Thymus (tissue), 11 donors: ENCODE data around the gene CLCA2. TPM values are rescaled to one million over a fixed set of nuclear protein-coding genes. Genes with fewer than 3 reads are reported as not detected.

Experiments
- DNase-seq, 9 donors: peaks; one replicate each; pipeline ENCODE4 v3.0.0-alpha.2; 2013; ENCODE audit warnings: low spot score in 9 of 9, low read depth in 6 of 9, missing footprints in 1 of 9
- H3K27ac ChIP-seq, 2 donors: one replicate each; pipeline ENCODE4 v1.5.1; 2013; ENCODE audit warnings: control low read depth in 1 of 2, low read depth in 1 of 2, low read length in 1 of 2, mild to moderate bottlenecking in 1 of 2, moderate library complexity in 1 of 2
- H3K27me3 ChIP-seq, 2 donors: one replicate each; pipeline ENCODE4 v1.5.1; 2013; ENCODE audit warnings: low read length in 1 of 2; ENCODE audit not compliant: control insufficient read depth in 2 of 2, insufficient read depth in 1 of 2
- H3K36me3 ChIP-seq, 2 donors: one replicate each; pipeline ENCODE4 v1.5.1; 2013; ENCODE audit warnings: low read length in 1 of 2, mild to moderate bottlenecking in 1 of 2, moderate library complexity in 1 of 2; ENCODE audit not compliant: control insufficient read depth in 2 of 2, insufficient read depth in 2 of 2
- H3K4me1 ChIP-seq, 2 donors: one replicate each; pipeline ENCODE4 v1.5.1; 2013; ENCODE audit warnings: low read length in 2 of 2; ENCODE audit not compliant: control insufficient read depth in 2 of 2, insufficient read depth in 2 of 2
- H3K4me3 ChIP-seq, 2 donors: one replicate each; pipeline ENCODE4 v1.5.1; 2013; ENCODE audit warnings: low read length in 2 of 2, control low read depth in 1 of 2, mild to moderate bottlenecking in 1 of 2
- H3K9me3 ChIP-seq, 2 donors: one replicate each; pipeline ENCODE4 v1.5.1; 2013; ENCODE audit warnings: low read length in 1 of 2, mild to moderate bottlenecking in 1 of 2; ENCODE audit not compliant: control insufficient read depth in 2 of 2, insufficient read depth in 1 of 2
- WGBS: extraction: QIAGEN DNeasy Blood & Tissue Kit; methylation state at CpG from one replicate; pipeline ENCODE4 v1.1.7; 2013; 5-methylcytosine and 5-hydroxymethylcytosine counted together
- polyA plus RNA-seq: library from polyadenylated mRNA; stranded (reverse); fragments of 200-250 nt; gene quantifications from one replicate; pipeline ENCODE4 v1.2.3, GENCODE V29; 2013
- total RNA-seq: library from RNA; stranded (reverse); fragments of 120-200 nt; gene quantifications from one replicate; pipeline ENCODE4 v1.2.4, GENCODE V29; 2013
- donor health status: healthy.

The CLCA2 gene
- total and polyA plus RNA-seq, 2 donors, result 0.42 to 3.4 TPM

DNA sequence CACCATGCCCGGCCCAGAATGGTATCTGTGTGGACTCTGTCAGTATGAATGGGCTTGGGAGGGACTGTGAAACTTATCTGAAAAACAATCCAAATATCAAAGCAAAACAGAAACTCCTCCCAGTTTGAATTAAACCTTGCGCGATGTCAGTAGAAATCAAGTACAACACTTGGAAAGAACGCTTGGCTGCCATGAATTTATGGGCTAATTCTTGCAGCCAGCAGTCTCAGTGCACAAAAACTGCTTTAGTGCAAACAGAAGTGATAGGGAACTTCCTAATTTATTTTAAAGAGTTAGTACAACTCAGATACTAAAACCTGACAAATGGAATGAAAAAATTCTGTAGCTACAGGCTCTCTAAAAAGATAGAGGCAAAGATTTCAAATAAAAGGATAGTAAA lies 53.3 kb downstream of the CLCA2 start:
- 97% methylated on average over 4 of the region's 4 CpGs for WGBS
- Histone ChIP-seq H3K4me3 (no peak overlapping the region), H3K4me1 (no peaks in the 10 kb centered on the region), H3K27ac (no peak overlapping the region), H3K27me3 (no peaks in the 10 kb centered on the region), H3K9me3 (no peaks in the 10 kb centered on the region), H3K36me3 (no peaks in the 10 kb centered on the region)
- DNase-seq, result no peak

DNA sequence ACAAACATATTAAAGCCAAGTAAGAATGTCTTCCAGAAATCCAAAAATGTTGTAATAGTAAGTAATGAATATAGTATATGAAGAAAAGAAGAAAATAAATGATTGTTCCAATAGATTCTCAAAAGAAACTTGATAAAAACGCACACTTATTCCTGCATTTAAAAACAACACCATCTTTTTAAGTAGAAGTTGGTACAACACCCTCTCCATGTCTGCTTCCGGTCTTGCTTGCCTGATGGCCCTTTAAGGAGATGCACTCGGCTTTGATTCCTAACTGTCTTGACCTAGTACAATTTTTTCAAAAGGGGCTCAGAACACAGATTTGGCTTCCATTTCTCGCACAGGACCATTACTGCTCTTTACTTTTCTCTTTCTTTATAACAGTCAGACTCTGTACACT lies 53.7 kb downstream of the CLCA2 start:
- Histone ChIP-seq H3K27ac (no peak overlapping the region), H3K27me3 (no peaks in the 10 kb centered on the region), H3K9me3 (no peaks in the 10 kb centered on the region), H3K36me3 (no peaks in the 10 kb centered on the region), H3K4me1 (no peaks in the 10 kb centered on the region), H3K4me3 (no peak overlapping the region)
- WGBS, result 94% methylated on average over 4 of the region's 4 CpGs
- DNase-seq, result no peak

DNA sequence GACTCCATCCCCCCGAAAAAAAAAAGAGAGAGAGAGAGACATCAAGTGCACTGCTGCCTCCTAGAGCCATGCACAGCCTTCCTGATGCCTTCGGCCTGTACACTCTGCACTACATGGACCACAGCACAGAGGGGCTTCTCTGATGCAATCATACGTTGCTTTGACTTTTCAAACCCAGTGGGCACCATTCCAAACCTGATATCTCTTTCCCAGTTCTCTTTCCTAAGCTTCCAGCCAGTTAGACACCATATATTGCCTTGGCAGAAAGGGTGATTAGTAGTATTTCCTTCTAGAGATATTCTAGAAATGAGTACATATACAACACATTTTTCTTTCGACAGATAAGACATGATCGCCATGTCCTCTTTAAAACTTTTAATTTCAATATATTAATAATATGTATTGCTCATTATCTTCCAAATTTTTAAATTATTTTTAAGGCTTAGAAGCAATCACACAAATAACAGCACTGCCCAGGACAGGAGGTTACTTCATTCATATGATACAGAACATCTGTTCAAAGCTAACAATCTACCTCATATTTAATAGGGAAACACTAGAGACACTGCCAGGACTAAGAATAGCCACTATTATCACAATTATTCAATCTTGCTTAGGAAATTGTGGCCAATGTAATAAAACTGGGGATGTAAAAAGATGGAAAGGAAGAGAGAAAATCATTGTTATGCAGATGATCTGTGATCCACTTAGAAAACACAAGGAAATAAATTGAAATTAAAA lies 54.6 kb downstream of the CLCA2 start:
- no peaks in the 10 kb centered on the region for H3K36me3 ChIP-seq
- H3K27me3 ChIP-seq, result no peaks in the 10 kb centered on the region
- no peaks in the 10 kb centered on the region for H3K4me1 ChIP-seq
- H3K4me3 ChIP-seq, result no peak overlapping the region
- DNase-seq, result no peak
- no peak overlapping the region for H3K27ac ChIP-seq
- WGBS, result 94% methylated on average over 5 of the region's 5 CpGs
- no peaks in the 10 kb centered on the region for H3K9me3 ChIP-seq

DNA sequence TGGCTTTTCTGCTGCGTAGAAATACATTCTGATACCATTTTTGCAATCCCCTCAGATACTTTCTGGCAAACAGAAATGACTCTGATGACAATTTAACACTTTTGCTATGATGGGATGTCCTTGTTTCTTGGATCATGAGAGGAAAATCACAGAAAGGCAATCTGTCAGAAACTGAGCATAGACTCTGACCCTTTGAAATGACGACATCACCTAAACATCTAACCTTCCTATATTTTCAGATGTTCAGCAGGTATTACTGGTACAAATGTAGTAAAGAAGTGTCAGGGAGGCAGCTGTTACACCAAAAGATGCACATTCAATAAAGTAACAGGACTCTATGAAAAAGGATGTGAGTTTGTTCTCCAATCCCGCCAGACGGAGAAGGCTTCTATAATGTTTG lies 58.0 kb downstream of the CLCA2 start:
- DNase-seq, result no peak
- Histone ChIP-seq H3K36me3 (no peaks in the 10 kb centered on the region), H3K27ac (no peak overlapping the region), H3K4me3 (no peak overlapping the region), H3K9me3 (no peaks in the 10 kb centered on the region), H3K4me1 (no peaks in the 10 kb centered on the region), H3K27me3 (no peaks in the 10 kb centered on the region)
- 99% methylated on average over 4 of the region's 4 CpGs for WGBS

DNA sequence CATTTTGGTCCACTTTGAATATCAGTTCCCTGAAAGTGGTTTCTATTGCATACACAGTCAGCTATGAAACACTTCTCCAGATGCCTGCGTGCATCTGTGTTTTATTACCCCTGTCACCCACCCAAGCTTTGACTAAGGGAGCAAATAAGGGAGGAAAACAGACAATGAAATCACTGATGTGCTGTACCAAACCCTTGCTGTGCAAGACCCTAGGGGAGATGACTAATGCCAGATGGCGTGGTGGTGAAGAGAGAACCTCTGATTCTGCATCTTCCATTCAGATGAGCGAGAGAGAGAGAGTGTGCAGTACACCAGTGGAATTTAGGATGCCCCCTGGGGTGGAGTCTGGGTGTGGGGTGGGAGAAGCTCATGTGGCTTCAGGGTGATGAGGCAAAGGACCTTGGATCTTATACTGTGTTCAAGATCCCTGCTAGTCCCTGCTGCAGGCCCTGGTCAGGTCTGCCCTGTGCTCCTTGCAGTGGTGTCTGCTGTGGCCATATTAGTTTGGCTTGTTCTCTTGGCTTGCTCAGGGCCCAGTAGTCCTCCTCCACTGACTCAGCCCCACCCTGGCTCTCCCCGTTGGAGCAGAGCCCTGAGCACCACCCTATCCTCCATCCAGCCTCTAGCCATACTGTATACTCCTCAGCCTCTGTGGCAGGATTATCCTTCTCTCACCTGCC lies 63.3 kb downstream of the CLCA2 start:
- no peak for DNase-seq
- H3K4me3 ChIP-seq, result no peak overlapping the region
- no peaks in the 10 kb centered on the region for H3K27me3 ChIP-seq
- 94% methylated on average over 4 of the region's 4 CpGs for WGBS
- no peaks in the 10 kb centered on the region for H3K4me1 ChIP-seq
- H3K36me3 ChIP-seq, result no peaks in the 10 kb centered on the region
- H3K27ac ChIP-seq, result no peak overlapping the region
- no peaks in the 10 kb centered on the region for H3K9me3 ChIP-seq

DNA sequence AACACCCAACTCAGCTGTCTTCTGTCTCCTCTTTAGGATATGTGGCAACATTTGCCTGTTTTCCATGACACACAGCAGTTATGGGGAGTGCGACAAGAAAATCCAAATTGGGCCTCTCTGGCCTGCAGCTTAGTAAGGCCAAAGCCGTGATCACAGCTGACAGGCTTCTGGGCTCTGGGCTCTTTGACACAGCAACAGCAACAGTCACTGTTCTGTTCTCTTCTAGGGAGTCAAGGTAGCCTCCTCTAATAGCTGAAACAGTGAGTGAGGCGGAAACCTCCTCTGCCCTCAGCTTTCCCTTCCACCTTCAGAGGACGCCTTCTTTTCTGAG lies 63.8 kb downstream of the CLCA2 start:
- WGBS, result 96% methylated on average over 4 of the region's 4 CpGs

DNA sequence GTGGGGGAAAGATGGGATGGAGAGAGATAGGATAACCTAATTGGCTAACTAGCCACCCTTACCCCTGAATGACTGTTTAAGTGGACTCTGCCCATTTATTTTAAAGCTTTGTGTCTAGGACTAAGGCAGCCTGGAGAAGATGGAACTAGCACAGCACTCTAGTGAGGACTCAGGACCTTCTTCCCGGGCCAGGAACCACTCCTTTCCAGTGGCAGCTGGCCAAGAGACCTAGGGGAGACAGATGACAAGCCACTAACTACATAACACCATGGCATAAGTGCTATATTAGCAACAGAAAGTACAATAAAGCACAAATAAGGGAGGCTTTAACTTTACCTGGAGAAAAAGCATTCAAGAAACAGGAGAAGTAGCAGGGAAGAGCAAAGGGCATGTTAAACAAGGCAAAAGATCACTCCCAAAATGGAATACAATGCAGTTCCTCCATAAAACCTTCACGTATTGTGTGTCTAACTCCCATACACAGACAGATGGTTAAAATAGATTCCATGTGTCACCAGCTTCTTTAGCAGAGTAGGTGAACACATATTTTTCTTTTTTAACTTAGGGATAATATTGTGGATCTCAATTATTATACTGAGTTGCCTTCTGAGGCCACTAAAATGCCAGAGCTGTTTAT lies 65.4 kb downstream of the CLCA2 start:
- DNase-seq, result no peak
- Histone ChIP-seq H3K9me3 (no peaks in the 10 kb centered on the region), H3K27me3 (no peaks in the 10 kb centered on the region), H3K27ac (no peak overlapping the region), H3K4me1 (no peaks in the 10 kb centered on the region), H3K36me3 (no peaks in the 10 kb centered on the region), H3K4me3 (no peak overlapping the region)
- WGBS, result 86% methylated on average over 2 of the region's 2 CpGs

More for the DNA sequence above, 63.8 kb downstream of the CLCA2 start:
- no peak for DNase-seq
- H3K36me3 ChIP-seq, result no peaks in the 10 kb centered on the region
- no peaks in the 10 kb centered on the region for H3K4me1 ChIP-seq
- no peaks in the 10 kb centered on the region for H3K27me3 ChIP-seq
- H3K27ac ChIP-seq, result no peak overlapping the region
- no peaks in the 10 kb centered on the region for H3K9me3 ChIP-seq
- no peak overlapping the region for H3K4me3 ChIP-seq

DNA sequence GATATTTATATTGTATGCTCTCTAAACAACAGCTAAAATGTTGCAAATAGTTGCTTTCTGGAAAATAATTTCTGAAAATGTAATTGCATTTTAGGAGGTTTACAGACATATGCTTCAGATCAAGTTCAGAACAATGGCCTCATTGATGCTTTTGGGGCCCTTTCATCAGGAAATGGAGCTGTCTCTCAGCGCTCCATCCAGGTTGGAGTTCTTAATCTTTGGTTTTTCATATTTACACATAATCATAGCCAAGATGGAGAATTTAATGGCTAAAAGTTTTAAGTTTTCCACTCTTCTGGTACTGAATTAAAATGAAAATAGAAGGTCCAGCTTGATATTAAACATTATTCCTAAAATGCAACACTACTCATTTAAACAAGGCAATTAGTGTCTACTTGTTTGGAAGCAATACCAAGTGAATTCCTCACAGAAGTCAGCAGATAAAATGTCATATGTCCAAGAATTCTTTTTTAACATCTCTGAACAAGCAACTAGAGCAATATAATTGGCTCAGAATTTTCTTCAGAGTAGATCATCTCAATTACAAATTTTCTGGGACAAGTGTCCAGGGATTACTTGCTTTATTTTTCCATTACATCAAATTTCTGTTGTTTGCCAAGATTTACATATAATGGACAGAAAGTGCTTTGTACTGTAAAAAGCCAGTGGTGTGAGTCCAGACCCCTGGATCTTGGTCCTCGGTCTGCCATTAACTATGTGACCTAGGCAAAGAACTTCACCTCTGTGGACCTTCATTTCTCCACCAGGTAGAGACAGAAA lies 67.4 kb downstream of the CLCA2 start:
- no peak overlapping the region for H3K27ac ChIP-seq
- WGBS, result 98% methylated on average over 2 of the region's 2 CpGs
- no peak overlapping the region for H3K4me3 ChIP-seq
- H3K36me3 ChIP-seq, result no peaks in the 10 kb centered on the region
- H3K27me3 ChIP-seq, result no peaks in the 10 kb centered on the region
- H3K9me3 ChIP-seq, result no peaks in the 10 kb centered on the region
- DNase-seq, result no peak
- no peaks in the 10 kb centered on the region for H3K4me1 ChIP-seq

DNA sequence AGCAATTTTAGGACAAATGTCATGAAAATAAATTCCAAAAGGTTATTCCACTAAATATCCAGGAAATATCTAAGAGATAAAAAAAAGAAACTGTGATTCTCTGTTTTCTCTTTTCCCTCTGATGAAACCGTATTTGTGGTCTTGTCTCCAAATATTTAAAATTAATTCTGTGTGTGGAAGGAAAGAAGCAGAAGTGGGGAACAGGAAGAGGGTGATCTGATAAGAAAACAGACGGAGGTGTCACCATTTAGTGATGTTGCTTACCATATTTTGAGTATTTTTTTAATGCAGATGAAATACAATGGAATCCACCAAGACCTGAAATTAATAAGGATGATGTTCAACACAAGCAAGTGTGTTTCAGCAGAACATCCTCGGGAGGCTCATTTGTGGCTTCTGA lies 74.3 kb downstream of the CLCA2 start:
- H3K9me3 ChIP-seq, result no peaks in the 10 kb centered on the region
- H3K36me3 ChIP-seq, result no peaks in the 10 kb centered on the region
- H3K4me1 ChIP-seq, result peaks cover 7 to 8% of the 10 kb centered on the region in 2 donors
- 40% methylated on average over 3 of the region's 3 CpGs for WGBS
- no peak overlapping the region for H3K4me3 ChIP-seq
- no peaks in the 10 kb centered on the region for H3K27me3 ChIP-seq
- no peak for DNase-seq
- H3K27ac ChIP-seq, result no peak overlapping the region
